Mesothelial cell of epicardium (in vitro differentiated cells): ENCODE data around the gene RTN4IP1. TPM values are rescaled to one million over a fixed set of nuclear protein-coding genes. Genes with fewer than 3 reads are reported as not detected.

Experiments used
- DNase-seq, 2 experiments: peaks; one replicate each; pipeline ENCODE4 v3.0.0; 2021; ENCODE audit warnings: low spot score in 2 of 2; ENCODE audit not compliant: unreplicated experiment in 2 of 2
- H3K27ac Mint-ChIP-seq: 2 replicates; pipeline ENCODE4 v1.8.0; 2021; ENCODE audit warnings: mixed read lengths
- H3K27me3 Mint-ChIP-seq: 2 replicates; pipeline ENCODE4 v1.8.0; 2021; ENCODE audit warnings: low read depth, mixed read lengths
- H3K36me3 Mint-ChIP-seq: 2 replicates; pipeline ENCODE4 v1.8.0; 2021; ENCODE audit warnings: mixed read lengths
- H3K4me1 Mint-ChIP-seq: 2 replicates; pipeline ENCODE4 v1.8.0; 2021; ENCODE audit warnings: mixed read lengths
- H3K4me3 Mint-ChIP-seq: 2 replicates; pipeline ENCODE4 v1.8.0; 2021; ENCODE audit warnings: mild to moderate bottlenecking, moderate library complexity, mixed read lengths
- H3K9me3 Mint-ChIP-seq: 2 replicates; pipeline ENCODE4 v1.8.0; 2021; ENCODE audit warnings: mixed read lengths
- total RNA-seq: library from RNA; stranded (reverse); gene quantifications from 3 replicates; pipeline ENCODE4 v1.2.1, GENCODE V29; 2021
- TF ChIP-seq, protein P1 (sequence below): fragments of 200-600 bp; sonication (generic); IDR thresholded peaks from one replicate; pipeline ENCODE4 v1.5.0; 2021; ENCODE audit warnings: antibody characterized with exemption; ENCODE audit not compliant: unreplicated experiment

RTN4IP1 gene
- total RNA-seq, 1 donor from 2014 or later = 6.8 TPM

DNA sequence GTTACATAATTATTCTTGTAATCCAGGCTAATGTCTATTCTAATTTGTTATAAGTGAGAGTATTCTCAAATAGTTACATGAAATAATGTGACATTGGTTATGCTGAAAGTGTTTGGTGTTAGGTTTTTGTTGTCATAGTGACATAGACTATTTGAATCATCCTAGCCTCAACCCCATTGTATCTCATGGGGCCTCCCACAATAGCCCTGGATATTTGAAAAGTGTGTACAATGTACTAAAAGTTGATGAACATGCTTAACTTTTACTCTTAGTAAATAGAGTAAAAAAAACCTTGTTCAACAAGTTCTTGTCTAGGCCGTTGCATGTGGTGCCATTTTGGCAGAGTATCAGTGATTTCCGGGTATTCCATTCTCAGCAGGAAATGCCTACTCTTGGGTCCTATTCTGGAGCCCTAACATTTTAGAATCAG is 83.0 kb downstream of the RTN4IP1 start:
- no peaks in the 10 kb centered on the region for H3K27me3 Mint-ChIP-seq
- peaks cover 3% of the 10 kb centered on the region for H3K9me3 Mint-ChIP-seq
- no peaks in the 10 kb centered on the region for H3K36me3 Mint-ChIP-seq
- DNase-seq = no peak
- peak overlapping the region; percentile 85 for H3K27ac Mint-ChIP-seq
- H3K4me1 Mint-ChIP-seq = peaks cover 19% of the 10 kb centered on the region
- TF ChIP-seq, protein P1, sequence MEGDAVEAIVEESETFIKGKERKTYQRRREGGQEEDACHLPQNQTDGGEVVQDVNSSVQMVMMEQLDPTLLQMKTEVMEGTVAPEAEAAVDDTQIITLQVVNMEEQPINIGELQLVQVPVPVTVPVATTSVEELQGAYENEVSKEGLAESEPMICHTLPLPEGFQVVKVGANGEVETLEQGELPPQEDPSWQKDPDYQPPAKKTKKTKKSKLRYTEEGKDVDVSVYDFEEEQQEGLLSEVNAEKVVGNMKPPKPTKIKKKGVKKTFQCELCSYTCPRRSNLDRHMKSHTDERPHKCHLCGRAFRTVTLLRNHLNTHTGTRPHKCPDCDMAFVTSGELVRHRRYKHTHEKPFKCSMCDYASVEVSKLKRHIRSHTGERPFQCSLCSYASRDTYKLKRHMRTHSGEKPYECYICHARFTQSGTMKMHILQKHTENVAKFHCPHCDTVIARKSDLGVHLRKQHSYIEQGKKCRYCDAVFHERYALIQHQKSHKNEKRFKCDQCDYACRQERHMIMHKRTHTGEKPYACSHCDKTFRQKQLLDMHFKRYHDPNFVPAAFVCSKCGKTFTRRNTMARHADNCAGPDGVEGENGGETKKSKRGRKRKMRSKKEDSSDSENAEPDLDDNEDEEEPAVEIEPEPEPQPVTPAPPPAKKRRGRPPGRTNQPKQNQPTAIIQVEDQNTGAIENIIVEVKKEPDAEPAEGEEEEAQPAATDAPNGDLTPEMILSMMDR = no peak
- no peak overlapping the region for H3K4me3 Mint-ChIP-seq

DNA sequence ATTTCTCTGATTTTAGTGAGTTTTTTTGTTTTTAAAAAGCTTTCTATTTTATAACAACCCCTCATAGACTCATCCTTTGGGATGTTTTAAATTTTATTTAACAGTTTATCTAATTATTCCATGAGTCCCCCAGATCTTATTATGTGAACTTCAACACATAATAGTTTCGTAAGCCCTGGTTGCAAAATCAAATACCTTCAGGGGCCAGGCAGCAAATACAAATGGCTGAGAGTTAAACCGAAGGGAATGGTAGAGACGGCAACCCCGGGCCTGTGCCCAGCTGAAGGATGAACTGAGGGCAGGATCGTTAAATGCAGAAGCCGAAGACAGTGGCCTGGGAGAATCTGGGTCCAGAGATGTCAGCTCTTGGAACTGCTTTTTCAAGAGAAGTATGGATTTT is 88.4 kb downstream of the RTN4IP1 start:
- DNase-seq = no peak
- Mint-ChIP-seq H3K9me3 (no peaks in the 10 kb centered on the region), H3K27me3 (peaks cover 2% of the 10 kb centered on the region), H3K4me3 (no peak overlapping the region), H3K36me3 (no peaks in the 10 kb centered on the region), H3K27ac (peak overlapping the region; percentile 47), H3K4me1 (peaks cover 23% of the 10 kb centered on the region)
- TF ChIP-seq, protein P1 = no peak

DNA sequence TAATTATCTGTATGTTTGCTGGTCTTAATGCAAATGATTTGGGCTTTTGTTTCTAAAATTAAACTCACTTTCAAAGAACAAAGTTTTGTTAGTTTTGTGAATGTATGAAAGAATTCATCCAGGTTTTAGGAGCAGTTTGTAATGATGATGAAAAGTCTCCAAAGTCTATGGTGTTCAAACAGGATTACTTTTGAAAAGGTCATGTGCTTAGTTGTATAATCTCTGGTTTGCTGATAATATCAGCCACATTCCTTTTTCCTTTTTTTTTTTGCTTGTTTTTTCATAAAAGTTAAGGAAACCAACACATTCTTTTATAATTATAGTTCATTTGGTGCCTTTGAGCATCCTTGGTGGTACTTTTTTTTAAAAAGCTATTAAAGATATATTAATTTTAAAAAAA is 88.9 kb downstream of the RTN4IP1 start:
- DNase-seq = no peak
- TF ChIP-seq, protein P1 = no peak
- peak overlapping the region; percentile 9 for H3K27ac Mint-ChIP-seq
- H3K36me3 Mint-ChIP-seq = no peaks in the 10 kb centered on the region
- H3K9me3 Mint-ChIP-seq = no peaks in the 10 kb centered on the region
- peaks cover 2% of the 10 kb centered on the region for H3K27me3 Mint-ChIP-seq
- H3K4me3 Mint-ChIP-seq = no peak overlapping the region
- H3K4me1 Mint-ChIP-seq = peaks cover 23% of the 10 kb centered on the region

DNA sequence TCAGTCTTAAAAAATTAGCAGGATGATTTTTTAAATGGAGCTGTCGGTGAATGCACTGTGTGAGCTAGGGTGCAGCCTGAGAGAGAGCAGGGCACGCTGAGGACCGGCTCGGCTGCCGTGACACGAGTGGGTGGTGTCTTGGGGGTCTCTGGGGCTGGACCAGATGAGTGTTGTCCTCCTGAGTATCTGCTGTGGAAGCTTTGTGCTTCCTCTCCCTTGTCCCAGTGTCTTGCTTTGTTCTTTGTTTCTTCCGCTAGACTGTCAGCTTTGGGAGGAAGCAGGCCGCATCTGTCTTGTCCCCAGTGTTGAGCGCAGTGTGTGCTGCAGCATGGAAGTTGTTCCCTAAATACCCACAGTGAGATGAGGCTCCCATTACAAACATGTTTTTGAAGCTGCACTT is 89.4 kb downstream of the RTN4IP1 start:
- DNase-seq = no peak
- Mint-ChIP-seq H3K4me1 (peaks cover 23% of the 10 kb centered on the region), H3K9me3 (no peaks in the 10 kb centered on the region), H3K27me3 (peaks cover 2% of the 10 kb centered on the region), H3K4me3 (no peak overlapping the region), H3K36me3 (no peaks in the 10 kb centered on the region), H3K27ac (peak overlapping the region; percentile 9)
- TF ChIP-seq, protein P1 = no peak

DNA sequence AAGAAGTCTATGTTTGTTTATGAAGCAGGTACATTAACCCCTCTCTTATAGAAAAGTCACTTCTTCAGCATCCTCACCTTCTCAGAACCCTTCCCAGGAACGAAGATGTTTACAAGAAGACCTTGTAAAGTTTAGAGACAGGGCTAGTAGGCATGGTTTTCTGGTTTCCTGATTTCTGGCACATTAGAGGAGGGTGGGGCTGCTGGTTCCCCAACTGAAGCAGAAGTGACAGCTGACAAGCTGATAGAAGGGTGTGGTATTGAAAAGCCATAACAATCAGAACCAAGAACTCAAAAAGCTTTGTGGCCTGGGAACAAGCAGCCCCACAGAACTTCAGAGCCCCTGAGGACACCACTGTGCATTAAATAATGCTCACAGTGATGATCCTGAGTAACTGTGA is 91.2 kb downstream of the RTN4IP1 start:
- peaks cover 4% of the 10 kb centered on the region for H3K27me3 Mint-ChIP-seq
- H3K27ac Mint-ChIP-seq = no peak overlapping the region
- H3K36me3 Mint-ChIP-seq = no peaks in the 10 kb centered on the region
- H3K4me3 Mint-ChIP-seq = no peak overlapping the region
- TF ChIP-seq, protein P1 = no peak
- H3K4me1 Mint-ChIP-seq = peaks cover 23% of the 10 kb centered on the region
- no peaks in the 10 kb centered on the region for H3K9me3 Mint-ChIP-seq
- no peak for DNase-seq

DNA sequence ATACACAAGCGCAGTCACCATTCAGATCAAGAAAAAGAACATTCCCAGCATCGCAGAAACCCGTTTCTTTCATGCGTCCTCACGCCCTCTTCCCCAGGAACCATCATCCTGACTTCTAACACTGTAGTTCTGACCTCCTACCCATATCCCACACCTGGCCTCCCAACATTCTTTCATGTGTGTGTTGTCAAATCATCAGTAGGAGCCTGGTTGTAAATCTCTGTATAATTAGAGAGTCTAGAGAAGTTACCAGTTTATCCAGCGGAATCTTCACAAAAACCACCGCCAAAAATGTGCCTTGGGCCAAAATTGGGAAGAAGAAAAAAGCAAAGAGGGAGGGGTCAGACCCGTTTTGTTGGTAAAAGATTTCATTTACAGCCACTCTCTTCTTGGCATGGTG is 91.6 kb downstream of the RTN4IP1 start:
- no peaks in the 10 kb centered on the region for H3K36me3 Mint-ChIP-seq
- DNase-seq = no peak
- no peaks in the 10 kb centered on the region for H3K9me3 Mint-ChIP-seq
- H3K4me1 Mint-ChIP-seq = peaks cover 23% of the 10 kb centered on the region
- peaks cover 4% of the 10 kb centered on the region for H3K27me3 Mint-ChIP-seq
- no peak overlapping the region for H3K4me3 Mint-ChIP-seq
- TF ChIP-seq, protein P1 = no peak
- H3K27ac Mint-ChIP-seq = no peak overlapping the region
